ENCODE data around the gene SIL1.

Gene SIL1

DNA sequence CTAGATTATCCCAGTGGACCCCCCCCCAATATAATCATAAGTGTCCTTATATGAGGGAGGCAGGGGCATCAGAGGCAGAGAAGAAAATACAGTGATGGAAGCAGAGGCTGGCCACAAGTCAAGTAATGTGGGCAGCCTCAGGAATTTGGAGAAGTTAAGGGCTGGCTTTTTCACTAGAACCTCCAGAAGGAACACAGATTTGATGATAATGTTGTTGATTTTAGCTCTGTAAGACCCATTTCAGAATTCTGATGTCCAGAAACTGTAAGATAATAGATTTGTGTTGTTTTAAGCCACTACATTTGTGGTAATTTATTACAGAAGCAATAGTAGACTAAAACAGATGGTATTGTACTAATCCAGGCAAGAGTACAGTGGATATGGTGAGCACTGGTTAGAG is 286.7 kb downstream of the SIL1 start:
- TF ChIP-seq, protein P1, sequence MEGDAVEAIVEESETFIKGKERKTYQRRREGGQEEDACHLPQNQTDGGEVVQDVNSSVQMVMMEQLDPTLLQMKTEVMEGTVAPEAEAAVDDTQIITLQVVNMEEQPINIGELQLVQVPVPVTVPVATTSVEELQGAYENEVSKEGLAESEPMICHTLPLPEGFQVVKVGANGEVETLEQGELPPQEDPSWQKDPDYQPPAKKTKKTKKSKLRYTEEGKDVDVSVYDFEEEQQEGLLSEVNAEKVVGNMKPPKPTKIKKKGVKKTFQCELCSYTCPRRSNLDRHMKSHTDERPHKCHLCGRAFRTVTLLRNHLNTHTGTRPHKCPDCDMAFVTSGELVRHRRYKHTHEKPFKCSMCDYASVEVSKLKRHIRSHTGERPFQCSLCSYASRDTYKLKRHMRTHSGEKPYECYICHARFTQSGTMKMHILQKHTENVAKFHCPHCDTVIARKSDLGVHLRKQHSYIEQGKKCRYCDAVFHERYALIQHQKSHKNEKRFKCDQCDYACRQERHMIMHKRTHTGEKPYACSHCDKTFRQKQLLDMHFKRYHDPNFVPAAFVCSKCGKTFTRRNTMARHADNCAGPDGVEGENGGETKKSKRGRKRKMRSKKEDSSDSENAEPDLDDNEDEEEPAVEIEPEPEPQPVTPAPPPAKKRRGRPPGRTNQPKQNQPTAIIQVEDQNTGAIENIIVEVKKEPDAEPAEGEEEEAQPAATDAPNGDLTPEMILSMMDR (conservative IDR thresholded peaks at IDR 0.05; ENCODE audit: control insufficient read depth, insufficient read depth, low read depth, low read length) = no peak
- H3K4me3 ChIP-seq (ENCODE audit: control insufficient read depth, low read depth, low read length) = no peak overlapping the region

DNA sequence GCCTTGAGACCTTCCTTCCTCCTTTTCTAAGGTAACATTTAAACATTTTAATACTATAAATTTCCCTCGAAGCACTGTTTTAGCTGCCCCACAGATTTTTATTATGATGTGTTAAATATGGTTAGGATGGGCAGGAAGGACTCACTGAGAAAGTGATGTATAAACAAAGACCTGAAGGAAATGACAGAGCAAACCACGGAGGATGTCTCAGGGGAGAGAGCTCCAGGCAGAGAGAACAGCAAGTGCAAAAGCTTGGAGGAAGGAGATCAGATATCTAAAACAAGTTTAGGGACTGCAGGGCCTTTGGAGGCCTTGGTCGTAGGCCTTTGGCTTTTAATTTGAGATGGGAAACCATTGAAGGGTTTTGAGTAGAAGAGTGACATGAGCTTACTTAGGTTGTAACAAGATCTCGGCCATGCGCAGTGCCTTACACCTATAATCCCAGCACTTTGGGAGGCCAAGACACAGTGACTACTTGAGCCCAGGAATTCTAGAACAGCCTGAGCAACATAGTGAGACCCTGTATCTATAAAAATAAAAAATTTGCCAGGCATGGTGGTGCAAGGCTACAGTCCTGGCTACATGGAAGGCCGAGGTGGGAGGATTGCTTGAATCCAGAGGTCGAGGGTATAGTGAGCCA is 287.5 kb downstream of the SIL1 start:
- TF ChIP-seq, protein P1 (conservative IDR thresholded peaks at IDR 0.05; ENCODE audit: control insufficient read depth, insufficient read depth, low read depth, low read length) = no peak

More for the DNA sequence above, 286.7 kb downstream of the SIL1 start:
- no peak for DNase-seq (ENCODE audit: low read depth)

DNA sequence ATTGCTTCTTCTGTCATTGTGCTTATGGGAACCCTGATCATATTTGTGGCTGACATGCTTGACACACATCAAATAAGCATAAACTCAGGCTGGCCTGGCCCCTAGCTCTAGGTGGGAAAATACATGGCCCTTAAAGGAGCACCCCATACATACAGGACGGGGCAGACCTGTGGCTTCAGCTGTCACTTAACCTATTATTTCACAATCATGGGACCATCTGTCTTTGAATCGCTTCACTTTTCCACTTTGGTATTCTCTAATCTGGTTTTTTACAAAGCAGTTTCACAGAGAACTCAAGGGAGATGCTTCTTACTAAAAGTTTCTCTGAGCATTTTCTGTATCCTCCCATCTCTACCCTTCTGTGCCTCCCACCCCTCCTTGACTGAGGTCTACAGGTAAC is 288.4 kb downstream of the SIL1 start:
- TF ChIP-seq, protein P1 (conservative IDR thresholded peaks at IDR 0.05; ENCODE audit: control insufficient read depth, insufficient read depth, low read depth, low read length) = no peak
- no peak for DNase-seq (ENCODE audit: low read depth)
- no peak overlapping the region for H3K4me3 ChIP-seq (ENCODE audit: control insufficient read depth, low read depth, low read length)

More for the DNA sequence above, 287.5 kb downstream of the SIL1 start:
- peak; percentile 51 for DNase-seq (ENCODE audit: low read depth)
- H3K4me3 ChIP-seq (ENCODE audit: control insufficient read depth, low read depth, low read length) = no peak overlapping the region

DNA sequence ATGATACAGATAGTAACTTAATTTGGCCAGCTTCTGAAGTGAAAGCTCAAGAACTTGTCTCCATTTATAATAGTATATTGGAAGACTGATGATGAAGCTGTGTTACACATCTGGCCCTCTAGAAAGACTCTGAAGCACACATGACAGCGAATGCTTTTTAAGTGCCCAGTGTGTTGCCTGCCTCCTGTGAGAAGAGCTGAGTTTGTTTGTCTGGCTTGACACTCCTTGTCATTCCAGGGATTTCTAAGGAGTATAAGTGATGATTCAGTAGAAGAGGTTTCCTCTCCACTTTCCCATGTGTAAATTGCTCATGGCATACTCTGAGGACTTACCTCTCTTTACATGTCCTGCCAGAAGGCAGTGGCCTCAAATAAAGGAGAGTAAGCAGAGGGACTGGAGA is 292.6 kb downstream of the SIL1 start:
- H3K4me3 ChIP-seq (ENCODE audit: control insufficient read depth, low read depth, low read length) = no peak overlapping the region
- TF ChIP-seq, protein P1 (conservative IDR thresholded peaks at IDR 0.05; ENCODE audit: control insufficient read depth, insufficient read depth, low read depth, low read length) = no peak
- peak; percentile 23 for DNase-seq (ENCODE audit: low read depth)

DNA sequence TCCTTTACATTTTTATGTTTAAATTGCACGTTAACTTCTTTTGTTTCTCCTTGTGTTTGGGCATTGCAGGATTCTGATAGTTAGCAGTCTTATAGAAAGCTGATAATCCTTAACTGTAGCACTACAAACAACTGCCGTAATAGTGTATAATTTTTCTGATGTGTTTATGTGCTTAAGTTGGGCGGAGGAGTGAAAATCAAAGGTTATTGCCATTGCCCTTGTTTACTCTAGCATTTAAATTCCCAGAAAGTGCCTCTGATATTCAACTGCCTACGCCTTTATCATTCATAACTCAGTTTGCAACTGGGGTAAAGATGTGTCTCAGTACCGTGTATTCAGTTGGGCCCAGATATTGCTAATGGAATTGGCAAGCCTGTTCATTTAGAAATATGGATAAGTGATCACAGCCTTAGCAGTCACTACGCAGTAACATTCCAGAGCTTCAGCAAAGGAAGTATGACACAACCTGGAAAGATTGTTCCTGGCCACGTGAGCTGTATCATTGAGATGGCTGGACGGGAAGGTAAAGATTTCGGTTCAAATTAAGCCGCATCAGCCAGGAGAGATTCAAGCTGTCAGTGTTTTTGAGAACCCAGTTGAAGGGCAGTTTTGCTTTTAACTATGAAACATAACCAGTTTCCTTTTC is 294.9 kb downstream of the SIL1 start:
- H3K4me3 ChIP-seq (ENCODE audit: control insufficient read depth, low read depth, low read length) = no peak overlapping the region
- TF ChIP-seq, protein P1 (conservative IDR thresholded peaks at IDR 0.05; ENCODE audit: control insufficient read depth, insufficient read depth, low read depth, low read length) = no peak
- DNase-seq (ENCODE audit: low read depth) = peak; percentile 53

DNA sequence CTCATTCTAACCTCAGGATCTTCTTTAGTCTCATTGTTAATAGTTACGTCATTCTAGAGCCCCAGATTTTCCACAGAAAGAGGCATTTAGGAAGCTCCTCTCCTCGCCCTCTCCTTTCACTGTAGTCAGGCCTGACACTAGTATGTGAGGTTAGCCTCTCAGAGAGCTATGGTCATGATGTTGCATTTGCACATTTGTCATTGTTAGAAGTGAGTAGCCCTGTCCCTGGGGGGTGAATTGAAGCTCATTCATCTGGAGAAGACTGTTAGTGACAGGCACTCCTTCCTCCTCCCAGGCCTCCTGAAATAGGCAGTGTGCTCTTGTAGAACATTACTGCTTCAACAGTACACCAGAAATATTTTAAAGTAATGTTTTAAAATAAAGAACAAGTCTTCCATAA is 296.5 kb downstream of the SIL1 start:
- TF ChIP-seq, protein P1 (conservative IDR thresholded peaks at IDR 0.05; ENCODE audit: control insufficient read depth, insufficient read depth, low read depth, low read length) = no peak
- no peak for DNase-seq (ENCODE audit: low read depth)

More for the DNA sequence above, 296.5 kb downstream of the SIL1 start:
- no peak overlapping the region for H3K4me3 ChIP-seq (ENCODE audit: control insufficient read depth, low read depth, low read length)

All from fibroblast of mammary gland (primary cell).